SK-N-SH (cell line): ENCODE data around the gene FA2H. TPM values are rescaled to one million over a fixed set of nuclear protein-coding genes. Genes with fewer than 3 reads are reported as not detected.

Experiments used
- CTCF ChIA-PET: fragments of 300-600, 350-600 bp; formaldehyde crosslinking; extraction: SDS; loops from one replicate; lab custom pipeline; 2021; lab: Yijun Ruan, JAX
- POLR2A ChIA-PET: fragments of 350-600 bp; sonication (Branson Sonifier 250); formaldehyde crosslinking; extraction: SDS; loops from one replicate; lab custom pipeline; 2020; ENCODE audit warnings: antibody characterized with exemption, inconsistent platforms; lab: Yijun Ruan, JAX
- DNase-seq: peaks from one replicate; pipeline ENCODE4 v3.0.0; 2012
- H2AFZ ChIP-seq: fragments of 200-600 bp; sonication (generic); 2 replicates; pipeline ENCODE4 v1.8.1; 2016; ENCODE audit warnings: antibody characterized with exemption, mild to moderate bottlenecking, low read depth
- H3F3A ChIP-seq: fragments of 200-600 bp; sonication (generic); replicated peaks from 2 replicates; pipeline ENCODE3; 2016; ENCODE audit warnings: antibody characterized with exemption, mild to moderate bottlenecking; ENCODE audit not compliant: insufficient read depth
- H3K27ac ChIP-seq, 2 experiments: fragments of 200-500 bp in 1 of 2; fragments of 200-600 bp in 1 of 2; sonication (Bioruptor generic) in 1 of 2; sonication (generic), shearing (Covaris generic) in 1 of 2; 2 replicates each; pipeline versions ENCODE4 v1.5.1 to v1.6.1; 2014 to 2016; ENCODE audit warnings: low read depth in 2 of 2, inconsistent platforms in 1 of 2, low read length in 1 of 2, mild to moderate bottlenecking in 1 of 2, mixed read lengths in 1 of 2
- H3K27me3 ChIP-seq: fragments of 200-600 bp; sonication (generic), shearing (Covaris generic); 2 replicates; pipeline ENCODE4 v1.6.1; 2016; ENCODE audit warnings: mixed run types; ENCODE audit not compliant: insufficient read depth
- H3K36me3 ChIP-seq, 2 experiments: fragments of 200-500 bp in 1 of 2; fragments of 200-600 bp in 1 of 2; sonication (Bioruptor generic) in 1 of 2; sonication (generic) in 1 of 2; replicated peaks in 1 of 2; 2 replicates each; pipeline versions ENCODE3 to v1.5.1; 2014 to 2016; ENCODE audit warnings: low read length in 1 of 2, mild to moderate bottlenecking in 1 of 2; ENCODE audit not compliant: insufficient read depth in 2 of 2, control insufficient read depth in 1 of 2
- H3K4me1 ChIP-seq, 2 experiments: fragments of 200-500 bp in 1 of 2; fragments of 200-600 bp in 1 of 2; sonication (Bioruptor generic) in 1 of 2; sonication (generic), shearing (Covaris generic) in 1 of 2; 2 replicates each; pipeline versions ENCODE4 v1.5.1 to v1.6.1; 2014 to 2016; ENCODE audit warnings: low read depth in 1 of 2, low read length in 1 of 2, mixed run types in 1 of 2; ENCODE audit not compliant: insufficient read depth in 2 of 2, control insufficient read depth in 1 of 2
- H3K4me2 ChIP-seq: fragments of 200-600 bp; sonication (generic), shearing (Covaris generic); 2 replicates; pipeline ENCODE4 v1.6.1; 2017; ENCODE audit warnings: mixed run types
- H3K4me3 ChIP-seq, 2 experiments: fragments of 200-500 bp in 1 of 2; fragments of 200-600 bp in 1 of 2; sonication (Bioruptor generic) in 1 of 2; sonication (generic), shearing (Covaris generic) in 1 of 2; 2 replicates each; pipeline versions ENCODE4 v1.5.1 to v1.8.1; 2014 to 2016; ENCODE audit warnings: low read depth in 2 of 2, inconsistent platforms in 1 of 2, low read length in 1 of 2, mild to moderate bottlenecking in 1 of 2, mixed read lengths in 1 of 2, moderate library complexity in 1 of 2
- H3K79me2 ChIP-seq: fragments of 200-600 bp; sonication (generic); 2 replicates; pipeline ENCODE4 v1.8.1; 2017; ENCODE audit warnings: mild to moderate bottlenecking; ENCODE audit not compliant: insufficient read depth
- H3K9ac ChIP-seq: fragments of 200-600 bp; sonication (generic); 2 replicates; pipeline ENCODE4 v1.6.1; 2017; ENCODE audit warnings: mixed run types
- H3K9me2 ChIP-seq: fragments of 200-600 bp; sonication (generic); 2 replicates; pipeline ENCODE4 v1.6.1; 2017; ENCODE audit warnings: mixed run types
- H3K9me3 ChIP-seq: fragments of 200-600 bp; sonication (generic); 2 replicates; pipeline ENCODE4 v1.6.1; 2017; ENCODE audit warnings: mixed run types, mild to moderate bottlenecking, moderate library complexity
- H4K20me1 ChIP-seq: fragments of 200-600 bp; sonication (generic); 2 replicates; pipeline ENCODE4 v1.6.1; 2017; ENCODE audit warnings: mild to moderate bottlenecking, mixed run types; ENCODE audit not compliant: insufficient read depth
- CHD2 ChIP-seq: fragments of 150-350 bp; IDR thresholded peaks from 2 replicates; pipeline ENCODE4 v1.6.1; 2018; ENCODE audit warnings: low read length; ENCODE audit not compliant: partially characterized antibody
- EP300 ChIP-seq, 2 experiments: IDR thresholded peaks; 2 replicates each; pipeline versions ENCODE4 v1.4.0 to v1.6.1; 2012; ENCODE audit warnings: borderline replicate concordance in 1 of 2, low read depth in 1 of 2, low read length in 1 of 2
- EZH2phosphoT487 ChIP-seq: fragments of 200-600 bp; sonication (generic); IDR thresholded peaks from 2 replicates; pipeline ENCODE4 v1.6.1; 2017; ENCODE audit warnings: low read depth, mixed run types, mild to moderate bottlenecking, antibody characterized with exemption, moderate library complexity, borderline replicate concordance
- FOXJ3 ChIP-seq: sonication (generic); formaldehyde crosslinking; IDR thresholded peaks from 2 replicates; pipeline ENCODE4 v1.5.1; 2020; ENCODE audit warnings: mild to moderate bottlenecking, missing genetic modification reagents
- IRF3 ChIP-seq: fragments of 150-350 bp; IDR thresholded peaks from 2 replicates; pipeline ENCODE4 v1.6.1; 2016; ENCODE audit warnings: mild to moderate bottlenecking, low read depth, low read length
- MEF2A ChIP-seq: IDR thresholded peaks from 2 replicates; pipeline ENCODE4 v1.4.0; 2012; ENCODE audit warnings: low read depth, borderline replicate concordance
- MXI1 ChIP-seq: IDR thresholded peaks from 2 replicates; pipeline ENCODE4 v1.6.1; 2012; ENCODE audit warnings: mild to moderate bottlenecking, low read depth, low read length, improper control_type of control experiment
- NFIC ChIP-seq: IDR thresholded peaks from 2 replicates; pipeline ENCODE4 v1.4.0; 2012; ENCODE audit warnings: borderline replicate concordance
- PBX3 ChIP-seq: IDR thresholded peaks from 2 replicates; pipeline ENCODE4; 2012
- POLR2AphosphoS5 ChIP-seq: IDR thresholded peaks from 2 replicates; pipeline ENCODE4 v1.6.1; 2012; ENCODE audit warnings: low read depth, low read length
- RCOR1 ChIP-seq: fragments of 150-350 bp; IDR thresholded peaks from 2 replicates; pipeline ENCODE4 v1.6.1; 2017; ENCODE audit warnings: antibody characterized with exemption, low read length
- REST ChIP-seq: IDR thresholded peaks from 2 replicates; pipeline ENCODE4 v1.6.1; 2012; ENCODE audit warnings: mild to moderate bottlenecking, low read depth, low read length, moderate library complexity
- RFX5 ChIP-seq: IDR thresholded peaks from 2 replicates; pipeline ENCODE4 v1.6.1; 2012; ENCODE audit warnings: mild to moderate bottlenecking, improper control_type of control experiment, low read length
- RXRA ChIP-seq: IDR thresholded peaks from 2 replicates; pipeline ENCODE4 v1.4.0; 2012; ENCODE audit warnings: low read depth, mild to moderate bottlenecking, borderline replicate concordance
- TAF1 ChIP-seq: IDR thresholded peaks from 2 replicates; pipeline ENCODE4 v1.6.1; 2012; ENCODE audit warnings: low read depth, mild to moderate bottlenecking, low read length, moderate library complexity, borderline replicate concordance
- TCF12 ChIP-seq: IDR thresholded peaks from 2 replicates; pipeline ENCODE4 v1.4.0; 2012
- ZBTB33 ChIP-seq: IDR thresholded peaks from 2 replicates; pipeline ENCODE4 v1.4.0; 2012; ENCODE audit warnings: low read depth, borderline replicate concordance
- WGBS: methylation state at CpG from one replicate; pipeline ENCODE4 v1.1.6; 2017; ENCODE audit warnings: low lambda C conversion rate; 5-methylcytosine and 5-hydroxymethylcytosine counted together
- polyA plus RNA-seq, 3 experiments: library from polyadenylated mRNA; depleted of rRNA; stranded (reverse); fragments of >200 nt; gene quantifications; 2 replicates each; pipeline ENCODE4 v1.2.3, GENCODE V29; 2012
- TF ChIP-seq, protein P1 (sequence below): fragments of 200-600 bp; sonication (generic); IDR thresholded peaks from 2 replicates; pipeline ENCODE4 v1.6.1; 2017; ENCODE audit warnings: antibody characterized with exemption, mild to moderate bottlenecking, moderate library complexity
- TF ChIP-seq, protein P2 (sequence below): IDR thresholded peaks from 2 replicates; pipeline ENCODE4 v1.4.0; 2012; ENCODE audit warnings: low read depth

Gene FA2H
- polyA plus RNA-seq, 1 of the 3 experiments (the other 2 are of a cell fraction), result not detected

DNA sequence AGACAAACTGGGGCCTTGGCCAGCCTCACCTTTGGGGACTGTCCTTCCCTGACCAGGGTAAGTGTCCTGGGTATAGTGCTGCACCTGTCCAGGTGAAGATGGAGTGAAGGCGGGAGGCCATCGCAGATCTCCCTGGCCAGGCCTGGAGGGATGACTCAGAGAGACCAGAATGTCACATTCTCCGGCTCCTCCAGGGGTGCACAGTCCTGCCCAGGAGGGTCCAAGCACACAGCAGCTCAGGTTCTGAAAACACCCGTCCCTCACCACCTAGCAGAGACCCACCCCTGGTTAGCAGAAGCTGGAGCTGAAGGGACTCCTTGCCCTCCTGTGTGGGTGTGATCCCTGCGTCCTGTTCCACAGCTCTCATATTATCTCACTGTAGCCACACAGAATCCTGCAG is 21.9 kb downstream of the FA2H start:
- H3K36me3 ChIP-seq, result no peaks in the 10 kb centered on the region

More for the DNA sequence above, 21.9 kb downstream of the FA2H start:
- H3K27me3 ChIP-seq, result 0 out of 2 replicates have a peak, but pooled peaks cover 4% of the 10 kb centered on the region
- H3K4me3 ChIP-seq, result no peak overlapping the region
- WGBS, result 61% methylated on average over 2 of the region's 5 CpGs
- ChIA-PET CTCF (interaction anchor here (0.8 kb wide), 1 partner anchor 110 kb away, joined by 3 read pairs; no protein-coding TSS in a partner anchor), POLR2A (no interaction called here)
- TF ChIP-seq PBX3 (no peak), RCOR1 (no peak), EP300 (IDR thresholded peaks at IDR 0.05; ENCODE audit: borderline replicate concordance in 1 of 2, low read depth in 1 of 2, low read length in 1 of 2) (no peak), FOXJ3 (CRISPR knock-in tag) (no peak), MXI1 (no peak), EZH2phosphoT487 (no peak), CHD2 (no peak), RXRA (no peak), POLR2AphosphoS5 (no peak), TAF1 (no peak), RFX5 (no peak), ZBTB33 (no peak), REST (no peak), NFIC (no peak), MEF2A (no peak), IRF3 (no peak), TCF12 (no peak)
- TF ChIP-seq, protein P1, sequence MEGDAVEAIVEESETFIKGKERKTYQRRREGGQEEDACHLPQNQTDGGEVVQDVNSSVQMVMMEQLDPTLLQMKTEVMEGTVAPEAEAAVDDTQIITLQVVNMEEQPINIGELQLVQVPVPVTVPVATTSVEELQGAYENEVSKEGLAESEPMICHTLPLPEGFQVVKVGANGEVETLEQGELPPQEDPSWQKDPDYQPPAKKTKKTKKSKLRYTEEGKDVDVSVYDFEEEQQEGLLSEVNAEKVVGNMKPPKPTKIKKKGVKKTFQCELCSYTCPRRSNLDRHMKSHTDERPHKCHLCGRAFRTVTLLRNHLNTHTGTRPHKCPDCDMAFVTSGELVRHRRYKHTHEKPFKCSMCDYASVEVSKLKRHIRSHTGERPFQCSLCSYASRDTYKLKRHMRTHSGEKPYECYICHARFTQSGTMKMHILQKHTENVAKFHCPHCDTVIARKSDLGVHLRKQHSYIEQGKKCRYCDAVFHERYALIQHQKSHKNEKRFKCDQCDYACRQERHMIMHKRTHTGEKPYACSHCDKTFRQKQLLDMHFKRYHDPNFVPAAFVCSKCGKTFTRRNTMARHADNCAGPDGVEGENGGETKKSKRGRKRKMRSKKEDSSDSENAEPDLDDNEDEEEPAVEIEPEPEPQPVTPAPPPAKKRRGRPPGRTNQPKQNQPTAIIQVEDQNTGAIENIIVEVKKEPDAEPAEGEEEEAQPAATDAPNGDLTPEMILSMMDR, result no peak
- TF ChIP-seq, protein P2, sequence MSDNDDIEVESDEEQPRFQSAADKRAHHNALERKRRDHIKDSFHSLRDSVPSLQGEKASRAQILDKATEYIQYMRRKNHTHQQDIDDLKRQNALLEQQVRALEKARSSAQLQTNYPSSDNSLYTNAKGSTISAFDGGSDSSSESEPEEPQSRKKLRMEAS, result no peak
- no peaks in the 10 kb centered on the region for H3F3A ChIP-seq
- H3K27ac ChIP-seq, result no peak overlapping the region
- H3K4me2 ChIP-seq, result no peak overlapping the region
- H4K20me1 ChIP-seq, result no peaks in the 10 kb centered on the region
- H3K4me1 ChIP-seq, result no peaks in the 10 kb centered on the region
- no peak overlapping the region for H2AFZ ChIP-seq
- no peaks in the 10 kb centered on the region for H3K9me2 ChIP-seq
- no peaks in the 10 kb centered on the region for H3K9me3 ChIP-seq
- DNase-seq, result no peak
- H3K79me2 ChIP-seq, result no peaks in the 10 kb centered on the region
- H3K9ac ChIP-seq, result no peak overlapping the region
